Measurements from ENCODE around the gene PER3.

Gene PER3

GRCh38 chr1:7783826-7784491, at the start of gene PER3:
Gene PER3 (plus strand): TSS chr1:7784291. CDS start chr1:7784878, 587 bp downstream.
- peak; percentile 65 for DNase-seq

DNA sequence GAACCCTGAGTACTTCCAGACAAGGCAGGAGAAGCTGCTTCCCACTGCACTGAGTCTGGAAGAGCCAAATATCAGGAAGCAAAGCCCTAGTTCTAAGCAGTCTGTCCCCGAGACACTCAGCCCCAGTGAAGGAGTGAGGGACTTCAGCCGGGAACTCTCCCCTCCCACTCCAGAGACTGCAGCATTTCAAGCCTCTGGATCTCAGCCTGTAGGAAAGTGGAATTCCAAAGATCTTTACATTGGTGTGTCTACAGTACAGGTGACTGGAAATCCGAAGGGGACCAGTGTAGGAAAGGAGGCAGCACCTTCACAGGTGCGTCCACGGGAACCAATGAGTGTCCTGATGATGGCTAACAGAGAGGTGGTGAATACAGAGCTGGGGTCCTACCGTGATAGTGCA, 46.0 kb upstream of the PER3 start:
- no peak for DNase-seq

- no peak for DNase-seq
Observed at GRCh38 chr1:7743346-7743745, 40.7 kb upstream of the PER3 start.

DNA sequence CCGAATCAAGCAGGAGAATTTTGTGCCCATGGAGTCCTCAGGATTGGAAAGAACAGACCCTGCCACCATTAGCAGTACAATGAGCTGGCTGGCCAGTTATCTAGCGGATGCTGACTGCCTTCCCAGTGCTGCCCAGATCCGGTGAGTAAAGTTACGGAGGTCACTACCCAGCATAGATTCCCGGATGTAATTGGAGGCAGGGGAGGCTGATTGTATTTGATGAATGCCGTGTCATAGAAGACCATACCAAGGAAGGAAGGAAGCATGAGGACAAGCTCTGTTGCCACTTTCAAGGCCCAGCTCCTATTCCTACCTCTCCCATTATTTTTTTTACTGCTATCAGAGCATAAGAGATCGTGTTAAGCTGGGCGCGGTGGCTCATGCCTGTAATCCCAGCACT, 39.2 kb upstream of the PER3 start:
- no peak for DNase-seq

DNA sequence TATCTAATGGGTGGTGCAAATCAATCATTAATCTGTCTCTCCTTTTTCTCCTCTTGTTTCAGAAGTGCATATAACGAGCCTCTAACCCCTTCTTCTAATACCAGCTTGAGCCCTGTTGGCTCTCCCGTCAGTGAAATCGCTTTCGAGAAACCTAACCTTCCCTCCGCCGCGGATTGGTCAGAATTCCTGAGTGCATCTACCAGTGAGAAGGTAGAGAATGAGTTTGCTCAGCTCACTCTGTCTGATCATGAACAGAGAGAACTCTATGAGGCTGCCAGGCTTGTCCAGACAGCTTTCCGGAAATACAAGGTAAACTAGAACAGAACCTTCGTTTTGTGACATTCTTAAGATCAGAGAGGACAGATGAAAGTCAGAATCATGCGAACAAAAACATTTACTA, 38.3 kb upstream of the PER3 start:
- DNase-seq = no peak

- DNase-seq = no peak
Observed at GRCh38 chr1:7747605-7748004, 36.5 kb upstream of the PER3 start.

- no peak for DNase-seq
Observed at GRCh38 chr1:7749126-7749525, 35.0 kb upstream of the PER3 start.

DNA sequence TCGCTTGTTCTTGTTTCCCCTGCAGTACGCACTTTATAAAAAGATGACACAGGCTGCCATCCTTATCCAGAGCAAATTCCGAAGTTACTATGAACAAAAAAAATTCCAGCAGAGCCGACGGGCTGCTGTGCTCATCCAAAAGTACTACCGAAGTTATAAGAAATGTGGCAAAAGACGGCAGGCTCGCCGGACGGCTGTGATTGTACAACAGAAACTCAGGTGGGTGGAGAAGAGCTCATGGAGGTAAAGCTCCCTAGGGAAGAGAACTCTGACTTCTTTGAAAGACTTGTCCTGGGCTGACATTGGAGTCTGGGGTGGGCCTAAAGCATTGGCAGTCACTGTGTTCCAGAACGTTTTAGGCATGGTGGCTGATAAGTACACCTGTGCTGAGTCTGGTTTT, 32.9 kb upstream of the PER3 start:
- no peak for DNase-seq

GRCh38 chr1:7752512-7753417, 31.3 kb upstream of the PER3 start:
- peak; percentile 47 for DNase-seq

DNA sequence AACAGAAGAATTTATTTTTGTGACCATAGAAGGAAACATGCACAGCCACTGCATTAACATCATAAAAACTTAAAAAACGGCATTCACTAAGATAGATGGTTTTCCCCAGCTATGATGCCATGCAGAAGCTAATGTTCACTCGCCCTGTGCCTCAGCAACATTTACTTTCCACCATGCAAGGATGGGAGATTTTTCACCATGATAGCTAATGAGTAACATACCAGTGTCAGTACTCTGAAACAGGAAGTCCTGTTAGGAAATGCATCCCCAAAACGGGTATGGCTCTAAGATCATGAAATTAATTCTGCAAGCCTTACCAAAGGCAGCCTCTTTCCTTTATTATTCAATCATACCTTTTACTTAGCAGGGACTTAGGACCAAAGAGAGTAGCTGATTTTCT, 30.4 kb upstream of the PER3 start:
- DNase-seq = no peak

- no peak for DNase-seq
Observed at GRCh38 chr1:7754234-7754633, 29.9 kb upstream of the PER3 start.

GRCh38 chr1:7755448-7755847, 28.6 kb upstream of the PER3 start:
- no peak for DNase-seq

DNA sequence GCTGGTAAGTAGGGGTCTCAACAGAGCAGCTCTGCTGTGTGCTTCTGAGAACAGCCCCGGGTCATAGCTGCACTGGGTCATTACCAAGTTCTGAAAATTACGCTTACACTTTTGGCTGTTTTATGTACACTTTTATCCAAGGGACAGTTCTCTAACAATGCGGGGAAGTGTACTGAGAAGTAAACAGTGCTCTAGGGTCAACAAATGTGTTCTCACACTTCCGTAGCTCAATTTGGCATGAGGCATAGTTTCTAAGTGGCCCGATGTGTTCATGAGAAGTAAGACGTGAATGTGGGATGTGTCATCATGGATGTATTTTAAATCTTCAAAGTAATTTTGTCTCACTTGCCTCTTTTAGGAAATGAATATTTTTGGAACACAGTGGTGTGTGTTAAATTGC, 23.8 kb upstream of the PER3 start:
- DNase-seq = no peak

GRCh38 chr1:7761103-7761502, 23.0 kb upstream of the PER3 start:
- DNase-seq = no peak

DNA sequence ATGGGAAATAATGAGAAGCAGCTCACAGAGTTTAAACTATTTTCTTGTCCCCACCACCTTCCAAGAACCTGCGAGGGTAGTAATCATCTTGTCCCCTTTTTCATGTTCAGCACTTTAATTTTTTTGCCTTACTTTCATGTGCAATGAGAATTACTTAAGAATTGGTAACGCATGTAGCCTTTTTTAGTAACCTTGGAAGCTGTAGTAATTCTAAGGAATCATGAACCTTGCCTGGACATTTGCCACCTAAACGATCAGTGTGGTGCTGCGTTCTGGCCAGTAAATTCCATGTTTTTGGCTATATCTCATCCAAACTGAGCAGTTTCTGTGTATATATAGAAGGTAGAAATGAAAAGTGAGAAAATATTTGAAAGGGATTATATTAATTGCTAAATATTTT, 16.9 kb upstream of the PER3 start:
- no peak for DNase-seq

GRCh38 chr1:7768583-7768982, 15.5 kb upstream of the PER3 start:
- no peak for DNase-seq

- no peak for DNase-seq
Observed at GRCh38 chr1:7769673-7770412, 14.2 kb upstream of the PER3 start.

DNA sequence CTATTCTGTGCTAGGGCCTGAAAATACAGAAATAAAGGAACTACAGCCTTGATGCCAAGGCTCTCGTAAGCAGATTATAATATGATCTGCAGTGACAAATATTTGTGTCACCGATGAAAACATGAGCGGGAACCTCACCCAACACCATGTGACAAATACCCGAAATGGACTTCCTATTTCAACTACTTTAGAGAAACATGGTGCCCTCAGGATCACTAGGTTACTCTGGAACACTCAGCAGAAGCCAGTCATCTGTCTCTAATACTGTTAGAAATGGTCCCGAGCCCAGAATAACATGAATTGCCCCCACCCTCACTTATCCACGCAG, 13.5 kb upstream of the PER3 start:
- DNase-seq = no peak

GRCh38 chr1:7770997-7771822, 12.9 kb upstream of the PER3 start, which contains the start of gene VAMP3:
Gene VAMP3 (plus strand): TSS chr1:7771296. CDS start chr1:7771384, 88 bp downstream.
- peak; percentile 49 for DNase-seq

DNA sequence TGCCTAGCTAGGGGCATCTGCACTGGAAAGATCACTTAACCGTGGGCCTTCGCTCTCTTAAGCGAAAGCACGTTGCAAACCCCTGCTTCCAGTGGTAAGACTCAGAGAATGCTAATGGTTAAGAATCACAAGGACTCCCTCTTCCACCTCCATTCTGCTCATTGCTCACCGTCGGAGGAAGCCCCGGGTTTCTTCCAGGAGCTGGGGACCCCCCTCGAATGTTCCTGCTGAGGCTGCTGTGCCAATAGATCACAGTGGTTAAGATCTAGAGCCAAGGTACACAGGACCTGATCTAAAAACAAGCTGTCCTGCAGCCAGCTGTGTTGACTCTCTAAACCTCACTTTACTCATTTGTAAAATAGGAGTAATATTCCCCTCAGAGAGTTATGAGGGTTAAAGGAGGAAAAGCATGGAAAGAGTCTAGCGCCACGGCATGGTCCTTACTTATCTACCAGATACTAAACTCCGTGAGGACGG, 12.2 kb upstream of the PER3 start:
- no peak for DNase-seq

DNA sequence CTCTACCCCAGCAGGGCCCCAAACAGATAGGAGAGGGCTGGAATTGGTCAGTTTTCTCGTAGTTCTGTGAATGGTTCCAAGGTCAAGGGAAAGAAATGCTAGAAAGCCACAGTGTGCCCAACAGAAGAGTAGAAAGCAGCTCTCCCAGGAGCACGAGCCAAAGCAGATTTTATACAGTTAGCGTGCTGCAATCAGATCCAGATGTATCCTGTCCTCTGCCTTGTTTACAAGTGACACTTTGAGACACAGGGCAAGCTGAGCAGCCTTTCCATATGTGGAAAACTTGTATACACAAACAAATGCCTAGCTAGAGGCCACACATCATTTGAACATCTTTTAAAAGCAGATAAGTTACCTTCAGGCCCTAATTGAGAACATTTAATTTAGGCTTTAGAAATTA, 6.5 kb upstream of the PER3 start:
- DNase-seq = no peak

GRCh38 chr1:7778133-7778628, 5.9 kb upstream of the PER3 start:
- DNase-seq = no peak

- no peak for DNase-seq
Observed at GRCh38 chr1:7780976-7781375, 3.1 kb upstream of the PER3 start.
